ENCODE measurements around the gene TGFBR3.

DNA sequence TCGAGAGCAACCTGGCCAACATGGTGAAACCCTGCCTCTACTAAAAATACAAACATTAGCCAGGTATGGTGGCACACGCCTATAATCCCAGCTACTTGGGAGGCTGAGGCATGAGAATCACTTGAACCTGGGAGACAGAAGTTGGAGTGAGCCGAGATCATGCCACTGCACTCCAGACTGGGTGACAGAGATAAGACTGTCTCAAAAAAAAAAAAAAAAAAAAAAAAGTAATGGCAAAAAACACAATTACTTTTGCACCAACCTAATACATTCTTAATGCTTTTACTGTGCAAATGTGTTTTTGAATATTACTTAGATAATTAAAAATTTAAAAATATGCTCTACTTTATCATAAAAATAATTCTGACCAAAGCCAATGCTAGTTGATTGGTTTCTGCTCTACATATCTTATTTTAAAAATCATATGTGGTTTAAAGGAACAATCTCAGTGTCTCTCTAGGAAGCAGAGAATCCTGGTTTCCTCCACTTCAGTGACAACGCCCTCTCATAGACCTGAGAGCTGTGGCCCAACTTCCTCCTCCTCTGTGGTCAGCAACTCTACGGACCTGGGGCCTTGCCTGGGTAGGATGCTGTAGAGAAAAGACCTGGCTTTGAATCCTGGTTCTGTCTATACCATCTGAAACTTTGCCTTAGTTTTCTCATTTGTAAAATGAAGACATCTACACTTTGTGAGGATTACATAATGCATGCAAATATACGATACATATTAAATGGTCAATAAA is 64.7 kb downstream of the TGFBR3 start:
- TF ChIP-seq POLR2A (IDR thresholded peaks at IDR 0.05) = no peak
- TF ChIP-seq, protein P1, sequence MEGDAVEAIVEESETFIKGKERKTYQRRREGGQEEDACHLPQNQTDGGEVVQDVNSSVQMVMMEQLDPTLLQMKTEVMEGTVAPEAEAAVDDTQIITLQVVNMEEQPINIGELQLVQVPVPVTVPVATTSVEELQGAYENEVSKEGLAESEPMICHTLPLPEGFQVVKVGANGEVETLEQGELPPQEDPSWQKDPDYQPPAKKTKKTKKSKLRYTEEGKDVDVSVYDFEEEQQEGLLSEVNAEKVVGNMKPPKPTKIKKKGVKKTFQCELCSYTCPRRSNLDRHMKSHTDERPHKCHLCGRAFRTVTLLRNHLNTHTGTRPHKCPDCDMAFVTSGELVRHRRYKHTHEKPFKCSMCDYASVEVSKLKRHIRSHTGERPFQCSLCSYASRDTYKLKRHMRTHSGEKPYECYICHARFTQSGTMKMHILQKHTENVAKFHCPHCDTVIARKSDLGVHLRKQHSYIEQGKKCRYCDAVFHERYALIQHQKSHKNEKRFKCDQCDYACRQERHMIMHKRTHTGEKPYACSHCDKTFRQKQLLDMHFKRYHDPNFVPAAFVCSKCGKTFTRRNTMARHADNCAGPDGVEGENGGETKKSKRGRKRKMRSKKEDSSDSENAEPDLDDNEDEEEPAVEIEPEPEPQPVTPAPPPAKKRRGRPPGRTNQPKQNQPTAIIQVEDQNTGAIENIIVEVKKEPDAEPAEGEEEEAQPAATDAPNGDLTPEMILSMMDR (IDR thresholded peaks at IDR 0.05) = no peak
- no peak for TF ChIP-seq EP300 (IDR thresholded peaks at IDR 0.05)
- no peak for TF ChIP-seq POLR2AphosphoS5 (IDR thresholded peaks at IDR 0.05)

All from stomach (tissue), 4 donors.